GM12892 (cell line): ENCODE results near the gene SEPTIN5.
"Not testable (repeated sequence)": the region's sequence is repeated elsewhere in the genome, so short reads cannot be mapped to it uniquely, and the experiment has no call there.

Experiments used
- DNase-seq: peaks from one replicate; pipeline ENCODE4 v3.0.0; 2011; ENCODE audit not compliant: insufficient read length
- FAIRE-seq: peaks from 2 replicates; lab custom pipeline; 2011; peaks lifted over from hg19 to GRCh38; lab: Jason Lieb, UNC
- POLR2A ChIP-seq: IDR thresholded peaks from 2 replicates; pipeline ENCODE4 v1.6.1; 2011; ENCODE audit warnings: low read depth, low read length, control low read depth
- POLR2AphosphoS5 ChIP-seq: IDR thresholded peaks from 2 replicates; pipeline ENCODE4 v1.6.1; 2011; ENCODE audit warnings: low read depth, low read length, control low read depth
- TAF1 ChIP-seq: IDR thresholded peaks from 2 replicates; pipeline ENCODE4 v1.6.1; 2011; ENCODE audit warnings: low read depth, mild to moderate bottlenecking, control low read depth, low read length, borderline replicate concordance

Gene SEPTIN5

GRCh38 chr22:19673660-19674059 lies 40.6 kb upstream of the SEPTIN5 start:
- DNase-seq (no peak), FAIRE-seq (no peak)
- no peak for TF ChIP-seq POLR2A
- no peak for TF ChIP-seq POLR2AphosphoS5
- TF ChIP-seq TAF1: no peak

- TF ChIP-seq POLR2AphosphoS5 (no peak), TAF1 (no peak), POLR2A (no peak)
- DNase-seq: no peak
- FAIRE-seq: no peak
Observed at GRCh38 chr22:19674129-19674928, 40.0 kb upstream of the SEPTIN5 start.

- DNase-seq: no peak
- no peak for FAIRE-seq
- TF ChIP-seq POLR2AphosphoS5: no peak
- TF ChIP-seq POLR2A: no peak
- TF ChIP-seq TAF1: no peak
Observed at GRCh38 chr22:19674929-19675253, 39.4 kb upstream of the SEPTIN5 start.

DNA sequence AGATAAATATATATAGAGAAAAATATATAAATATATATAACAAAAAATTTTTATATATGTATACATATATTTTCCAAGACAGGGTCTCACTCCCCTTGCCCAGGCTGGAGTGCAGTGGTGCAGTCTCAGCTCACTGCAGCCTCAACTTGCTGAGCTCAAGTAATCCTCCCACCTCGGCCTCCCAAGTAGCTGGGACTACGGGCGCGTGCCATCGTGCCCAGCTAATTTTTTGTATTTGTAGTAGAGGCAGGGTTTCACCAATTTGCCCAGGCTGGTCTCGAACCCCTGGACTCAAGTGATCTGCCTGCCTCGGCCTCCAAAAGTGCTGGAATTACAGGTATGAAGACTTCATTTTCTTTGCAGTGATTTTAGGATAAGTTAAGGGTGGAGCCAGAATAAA lies 38.9 kb upstream of the SEPTIN5 start:
- FAIRE-seq (no peak), DNase-seq (no peak)
- TF ChIP-seq POLR2AphosphoS5 (no peak), TAF1 (no peak), POLR2A (no peak)

GRCh38 chr22:19676437-19676836 lies 37.9 kb upstream of the SEPTIN5 start:
- not testable (repeated sequence) for DNase-seq, FAIRE-seq

GRCh38 chr22:19678949-19679521 lies 35.3 kb upstream of the SEPTIN5 start:
- no peak for TF ChIP-seq POLR2A
- no peak for TF ChIP-seq TAF1
- TF ChIP-seq POLR2AphosphoS5: no peak
- no peak for DNase-seq
- FAIRE-seq: no peak

GRCh38 chr22:19679522-19680101 lies 34.7 kb upstream of the SEPTIN5 start:
- FAIRE-seq: no peak
- TF ChIP-seq POLR2AphosphoS5 (no peak), TAF1 (no peak)
- no peak for DNase-seq

- no peak for DNase-seq
- no peak for FAIRE-seq
- no peak for TF ChIP-seq TAF1
- TF ChIP-seq POLR2A: no peak
- TF ChIP-seq POLR2AphosphoS5: no peak
Observed at GRCh38 chr22:19680287-19680881, 33.9 kb upstream of the SEPTIN5 start.

GRCh38 chr22:19680911-19681862 lies 33.1 kb upstream of the SEPTIN5 start:
- no peak for DNase-seq
- no peak for TF ChIP-seq POLR2A
- TF ChIP-seq TAF1: no peak
- TF ChIP-seq POLR2AphosphoS5: no peak
- FAIRE-seq: no peak

DNA sequence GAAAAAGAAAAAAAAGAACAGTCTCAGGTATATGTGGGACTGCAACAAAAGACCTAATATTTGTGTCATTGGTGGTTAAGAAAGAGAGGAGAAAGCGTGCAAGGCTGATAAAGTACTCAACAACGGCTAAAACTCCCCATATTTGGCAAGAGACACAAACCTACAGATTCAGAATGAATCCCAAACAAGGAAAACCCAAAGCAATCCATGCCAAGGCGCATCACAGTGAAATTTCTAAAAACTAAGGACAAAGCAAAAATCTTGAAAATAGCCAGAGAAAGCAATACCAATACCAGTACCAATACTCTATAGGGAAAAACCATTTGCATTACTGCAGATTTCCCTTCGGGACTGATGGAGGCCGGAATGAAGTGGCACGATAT lies 32.4 kb upstream of the SEPTIN5 start:
- TF ChIP-seq TAF1: no peak
- TF ChIP-seq POLR2A: no peak
- TF ChIP-seq POLR2AphosphoS5: no peak
- DNase-seq: no peak
- no peak for FAIRE-seq

- no peak for DNase-seq
- no peak for FAIRE-seq
- TF ChIP-seq POLR2A (no peak), TAF1 (no peak), POLR2AphosphoS5 (no peak)
Observed at GRCh38 chr22:19686946-19687345, 27.4 kb upstream of the SEPTIN5 start.
